Liver (tissue), 10 donors: ENCODE measurements around the gene NLRP5. TPM values are rescaled to one million over a fixed set of nuclear protein-coding genes. Genes with fewer than 3 reads are reported as not detected.

Source experiments
- DNase-seq: peaks from one replicate; pipeline ENCODE4 v3.0.0-alpha.2; 2017; ENCODE audit warnings: low spot score
- H3K27ac ChIP-seq, 2 donors: one replicate each; pipeline ENCODE4 v1.7.0; 2013; ENCODE audit warnings: inconsistent platforms in 2 of 2, low read length in 2 of 2, control low read depth in 1 of 2, low read depth in 1 of 2, mild to moderate bottlenecking in 1 of 2
- H3K27me3 ChIP-seq, 4 donors: one replicate each; pipeline versions ENCODE4 v1.6.1 to v1.7.0; 2013; ENCODE audit warnings: low read length in 3 of 4, inconsistent platforms in 1 of 4, mild to moderate bottlenecking in 1 of 4, moderate library complexity in 1 of 4; ENCODE audit not compliant: control insufficient read depth in 4 of 4, insufficient read depth in 4 of 4
- H3K36me3 ChIP-seq, 4 donors: one replicate each; pipeline versions ENCODE4 v1.6.1 to v1.7.0; 2013; ENCODE audit warnings: low read length in 3 of 4, mild to moderate bottlenecking in 3 of 4, low read depth in 1 of 4, moderate library complexity in 1 of 4; ENCODE audit not compliant: control insufficient read depth in 4 of 4, insufficient read depth in 3 of 4
- H3K4me1 ChIP-seq, 4 donors: one replicate each; pipeline versions ENCODE4 v1.6.1 to v1.7.0; 2013; ENCODE audit warnings: low read length in 3 of 4, mild to moderate bottlenecking in 3 of 4, moderate library complexity in 1 of 4; ENCODE audit not compliant: control insufficient read depth in 4 of 4, insufficient read depth in 4 of 4
- H3K4me3 ChIP-seq, 3 donors: one replicate each; pipeline versions ENCODE4 v1.6.1 to v1.7.0; 2013; ENCODE audit warnings: low read length in 3 of 3, control low read depth in 1 of 3, low read depth in 1 of 3, mild to moderate bottlenecking in 1 of 3
- H3K9ac ChIP-seq, 2 donors: one replicate each; pipeline ENCODE4 v1.7.0; 2013; ENCODE audit warnings: low read length in 2 of 2, mild to moderate bottlenecking in 2 of 2, moderate library complexity in 2 of 2, control low read depth in 1 of 2, low read depth in 1 of 2
- H3K9me3 ChIP-seq, 4 donors: one replicate each; pipeline versions ENCODE4 v1.6.1 to v1.7.0; 2013; ENCODE audit warnings: low read length in 3 of 4; ENCODE audit not compliant: control insufficient read depth in 4 of 4
- CTCF ChIP-seq: fragments of 150-350 bp; IDR thresholded peaks from 2 replicates; pipeline ENCODE4 v1.5.1; 2017; ENCODE audit warnings: improper control_type of control experiment, low read depth, low read length; ENCODE audit not compliant: missing input control
- FOXA1 ChIP-seq: IDR thresholded peaks from 2 replicates; pipeline ENCODE4 v1.6.1; 2016; ENCODE audit warnings: antibody characterized with exemption
- HNF4A ChIP-seq, 2 donors: conservative IDR thresholded peaks; 2 replicates each; pipeline ENCODE4 v1.6.1; 2016; ENCODE audit warnings: antibody characterized with exemption in 2 of 2, mild to moderate bottlenecking in 2 of 2
- MAX ChIP-seq: IDR thresholded peaks from 2 replicates; pipeline ENCODE4 v1.6.1; 2016; ENCODE audit warnings: antibody characterized with exemption
- NR2F2 ChIP-seq: IDR thresholded peaks from 2 replicates; pipeline ENCODE4 v1.6.1; 2016; ENCODE audit warnings: antibody characterized with exemption
- RAD21 ChIP-seq, 2 donors: IDR thresholded peaks; 2 replicates each; pipeline ENCODE4 v1.6.1; 2016; ENCODE audit warnings: antibody characterized with exemption in 2 of 2, mild to moderate bottlenecking in 2 of 2
- RXRA ChIP-seq, 2 donors: IDR thresholded peaks; 2 replicates each; pipeline ENCODE4 v1.6.1; 2017 to 2018; ENCODE audit warnings: antibody characterized with exemption in 2 of 2, mild to moderate bottlenecking in 1 of 2
- SP1 ChIP-seq: IDR thresholded peaks from 2 replicates; pipeline ENCODE4 v1.6.1; 2018; ENCODE audit warnings: antibody characterized with exemption, mild to moderate bottlenecking
- TAF1 ChIP-seq: conservative IDR thresholded peaks from 2 replicates; pipeline ENCODE4 v1.6.1; 2016; ENCODE audit warnings: antibody characterized with exemption, mild to moderate bottlenecking
- WGBS: extraction: QIAGEN DNeasy Blood & Tissue Kit; methylation state at CpG from one replicate; pipeline ENCODE4 v1.1.7; 2013; 5-methylcytosine and 5-hydroxymethylcytosine counted together
- polyA plus RNA-seq, 2 donors: library from polyadenylated mRNA; stranded (reverse) in 1 of 2; unstranded in 1 of 2; fragments of 200-250 nt in 1 of 2; fragments of >200 nt in 1 of 2; fragmentation: Nextera tagmentation in 1 of 2; extraction: Ambion mirVana in 1 of 2; gene quantifications; one replicate each; pipeline versions ENCODE4 v1.2.1 to v1.2.3, GENCODE V29; 2013 to 2015
- small RNA-seq: library from RNA; depleted of rRNA; stranded (forward); fragments of <200 nt; gene quantifications from one replicate; pipeline ENCODE3, GENCODE V24; 2014
- total RNA-seq, 2 donors: library from RNA; depleted of rRNA; stranded (reverse); fragments of >200 nt; gene quantifications; one replicate each; pipeline ENCODE4 v1.2.3, GENCODE V29; 2014
- donor health status: healthy.
- donor health status: healthy.
- donor health status: healthy.
- donor health status: healthy.
- donor health status: healthy.

The NLRP5 gene
- total and polyA plus RNA-seq, 4 donors = not detected

- no peaks in the 10 kb centered on the region for H3K9me3 ChIP-seq
- 17% methylated on average over 12 of the region's 12 CpGs for WGBS
- H3K4me1 ChIP-seq = peaks cover 46 to 96% (median 81%) of the 10 kb centered on the region in 4 donors
- H3K27me3 ChIP-seq = no peaks in the 10 kb centered on the region
- H3K27ac ChIP-seq = peak overlapping the region; percentile 66 to 68
- no peak overlapping the region for H3K4me3 ChIP-seq
- no peak for TF ChIP-seq CTCF
- peak; percentile 53 for TF ChIP-seq SP1
- TF ChIP-seq FOXA1 = no peak
- TF ChIP-seq TAF1 = peak; percentile 65
- TF ChIP-seq RAD21 (IDR thresholded peaks at IDR 0.05) = peak; percentile 12 to 57
- TF ChIP-seq MAX = no peak
- TF ChIP-seq NR2F2 = peak; percentile 86
- peak; percentile 69 to 71 for TF ChIP-seq RXRA (IDR thresholded peaks at IDR 0.05)
- TF ChIP-seq HNF4A (conservative IDR thresholded peaks at IDR 0.05) = peak; percentile 35 to 61
- H3K9ac ChIP-seq = no peak overlapping the region
- DNase-seq = peak; percentile 69
- H3K36me3 ChIP-seq = peaks cover 0 to 6% (median 0%) of the 10 kb centered on the region in 4 donors
These were observed 124.2 kb downstream of the NLRP5 start for GRCh38 chr19:56110515-56111448.

Small RNAs within 50 kb of the gene (small RNA-seq; reads per million reads assigned to genes)
- gene RF00019 = not detected

Other genes with a start within 250 kb of the NLRP5 start
- gene NLRP9, start 248.4 kb upstream of the NLRP5 start, total RNA-seq = not detected
- not detected for gene NLRP9, start 248.4 kb upstream of the NLRP5 start, polyA plus RNA-seq
- gene RFPL4A, start 227.7 kb upstream of the NLRP5 start, total RNA-seq = not detected
- gene RFPL4A, start 227.7 kb upstream of the NLRP5 start, polyA plus RNA-seq = under 1 TPM; 0.12 to 0.82 TPM
- under 1 TPM in 1 of 2 donors, not detected in 1; 0.33 TPM for gene RFPL4AL1, start 217.7 kb upstream of the NLRP5 start, total RNA-seq
- under 1 TPM in 1 of 2 donors, not detected in 1; 0.13 TPM for gene RFPL4AL1, start 217.7 kb upstream of the NLRP5 start, polyA plus RNA-seq
- under 1 TPM in 1 of 2 donors, not detected in 1; 0.33 TPM for gene NLRP11, start 154.8 kb upstream of the NLRP5 start, total RNA-seq
- gene NLRP11, start 154.8 kb upstream of the NLRP5 start, polyA plus RNA-seq = under 1 TPM in 1 of 2 donors, not detected in 1; 0.28 TPM
- gene NLRP4, start 150.2 kb upstream of the NLRP5 start, total RNA-seq = not detected
- gene NLRP4, start 150.2 kb upstream of the NLRP5 start, polyA plus RNA-seq = not detected
- gene NLRP13, start 54.4 kb upstream of the NLRP5 start, total RNA-seq = not detected
- not detected for gene NLRP13, start 54.4 kb upstream of the NLRP5 start, polyA plus RNA-seq
- gene NLRP8, start 38.9 kb upstream of the NLRP5 start, total RNA-seq = not detected
- not detected for gene NLRP8, start 38.9 kb upstream of the NLRP5 start, polyA plus RNA-seq
- 10 to 100 TPM; 17.6 to 23.6 TPM for gene ZNF787, start 134.5 kb downstream of the NLRP5 start, total RNA-seq
- 10 to 100 TPM in 1 of 2 donors, 1 to 10 TPM in 1; 2.9 to 20.1 TPM for gene ZNF787, start 134.5 kb downstream of the NLRP5 start, polyA plus RNA-seq
- 10 to 100 TPM; 16.0 to 26.1 TPM for gene ZNF444, start 154.5 kb downstream of the NLRP5 start, total RNA-seq
- gene ZNF444, start 154.5 kb downstream of the NLRP5 start, polyA plus RNA-seq = 10 to 100 TPM in 1 of 2 donors, 1 to 10 TPM in 1; 6.1 to 30.4 TPM
- gene GALP, start 189.2 kb downstream of the NLRP5 start, total RNA-seq = not detected
- gene GALP, start 189.2 kb downstream of the NLRP5 start, polyA plus RNA-seq = under 1 TPM; 0.08 to 0.63 TPM
- gene ZSCAN5B, start 211.0 kb downstream of the NLRP5 start, total RNA-seq = under 1 TPM in 1 of 2 donors, not detected in 1; 0.08 TPM
- gene ZSCAN5B, start 211.0 kb downstream of the NLRP5 start, polyA plus RNA-seq = not detected
- not detected for gene ZSCAN5C, start 215.5 kb downstream of the NLRP5 start, total RNA-seq
- not detected for gene ZSCAN5C, start 215.5 kb downstream of the NLRP5 start, polyA plus RNA-seq